Activated naive CD4-positive, alpha-beta T cell (primary cell): ENCODE results near the gene ARSB.

Source experiments
- DNase-seq, 4 experiments: peaks; one replicate each; lab custom pipeline; 2025; lab: John Stamatoyannopoulos, UW

The ARSB gene

DNA sequence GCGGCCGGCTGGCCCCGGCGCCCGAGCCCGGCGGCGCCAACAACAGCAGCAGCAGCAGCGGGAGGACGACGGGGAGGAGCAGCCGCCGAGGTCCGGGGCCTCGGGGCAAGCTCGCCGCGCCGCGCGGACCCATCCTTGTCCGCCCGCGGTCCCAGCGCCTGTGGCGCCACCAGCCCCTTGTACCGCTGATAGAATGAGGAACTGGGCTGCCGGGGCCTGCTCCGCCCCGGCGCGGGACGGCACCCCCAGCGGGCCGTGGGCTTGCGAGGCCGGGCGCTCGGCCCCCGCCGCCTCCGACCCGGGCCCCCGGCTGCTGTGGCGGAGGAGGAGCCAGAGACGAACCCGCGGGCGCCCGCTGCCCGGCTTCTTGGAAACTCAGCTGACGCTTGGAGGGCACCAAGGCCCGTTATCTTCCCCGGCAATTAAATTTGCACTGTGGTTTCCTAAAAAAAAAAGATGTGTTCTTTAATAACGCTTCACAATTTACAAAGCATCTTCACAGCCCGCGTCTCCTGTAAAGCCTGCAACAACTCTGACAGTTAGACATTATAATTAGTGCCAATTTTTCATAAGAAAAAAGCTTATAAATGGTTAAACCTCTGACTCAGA is at the start of gene ARSB:
ARSB (minus strand) TSS at position 195 of the 609 bp plus-strand sequence; CDS start at position 133, 62 bp downstream.
- peak; percentile 13 to 45 (median 18) for DNase-seq

DNA sequence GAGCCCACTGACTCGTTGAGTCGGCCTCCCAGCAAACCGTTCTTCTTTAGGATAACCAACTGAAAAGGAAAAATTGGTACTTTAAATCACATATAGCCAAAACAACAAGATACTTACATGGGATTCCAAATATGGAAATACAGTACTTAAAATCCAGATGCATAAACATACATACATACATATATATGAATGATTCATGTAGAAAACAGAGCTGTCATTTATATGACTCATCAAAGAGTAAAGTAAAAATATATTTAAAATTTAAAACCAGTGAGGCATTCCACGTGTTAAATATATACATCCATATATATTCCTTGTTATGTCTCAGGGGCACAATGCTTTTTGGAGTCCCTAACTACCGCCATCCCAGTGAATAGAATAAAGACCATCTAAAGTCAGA is 47.7 kb upstream of the ARSB start:
- DNase-seq: no peak

- no peak for DNase-seq
Observed at GRCh38 chr5:79032031-79032695, 47.1 kb upstream of the ARSB start.

GRCh38 chr5:79031485-79031867 is 46.4 kb upstream of the ARSB start:
- no peak for DNase-seq

DNA sequence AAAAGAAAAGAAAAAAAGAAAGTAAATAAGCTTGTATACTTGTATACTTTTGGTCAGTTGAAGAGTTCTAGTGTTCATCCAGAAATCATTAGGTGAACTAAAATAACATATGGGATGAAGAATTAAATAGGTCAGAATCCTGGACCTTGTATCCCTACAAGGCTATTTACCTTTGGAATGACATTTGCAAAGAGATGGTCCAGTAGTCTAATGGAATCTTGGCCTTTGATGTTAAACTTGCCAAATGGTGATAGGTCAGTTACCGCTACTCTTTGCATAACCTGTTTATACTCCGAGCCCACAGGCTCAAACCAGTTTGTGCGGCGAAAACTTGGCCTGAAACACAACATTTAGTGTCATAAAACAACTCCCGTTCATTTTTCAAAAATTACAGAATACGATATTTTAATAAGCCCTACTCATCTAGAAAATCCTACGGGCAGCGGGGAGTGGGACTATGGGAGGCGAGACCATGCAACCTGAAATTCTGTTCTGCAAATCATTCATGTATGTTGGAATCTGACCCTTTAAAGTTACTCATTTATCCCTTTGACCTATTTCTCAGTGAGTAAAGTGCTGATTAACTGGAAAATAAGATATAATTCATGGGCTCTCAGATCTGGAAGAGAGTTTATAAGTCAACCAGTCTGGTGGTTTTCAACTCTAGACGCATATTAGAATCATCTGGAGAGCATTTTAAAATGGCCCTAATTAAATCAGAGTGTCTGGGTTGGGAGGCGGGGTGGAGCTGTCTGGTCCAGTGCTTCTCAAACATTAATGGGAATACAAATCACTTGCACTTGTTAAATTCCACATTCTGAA is 45.8 kb upstream of the ARSB start:
- DNase-seq: no peak

GRCh38 chr5:79025054-79025472 is 40.0 kb upstream of the ARSB start:
- DNase-seq: peak in 2 of 4 experiments; percentile 4 to 17

- DNase-seq: no peak
Observed at GRCh38 chr5:79023947-79024346, 38.8 kb upstream of the ARSB start.

DNA sequence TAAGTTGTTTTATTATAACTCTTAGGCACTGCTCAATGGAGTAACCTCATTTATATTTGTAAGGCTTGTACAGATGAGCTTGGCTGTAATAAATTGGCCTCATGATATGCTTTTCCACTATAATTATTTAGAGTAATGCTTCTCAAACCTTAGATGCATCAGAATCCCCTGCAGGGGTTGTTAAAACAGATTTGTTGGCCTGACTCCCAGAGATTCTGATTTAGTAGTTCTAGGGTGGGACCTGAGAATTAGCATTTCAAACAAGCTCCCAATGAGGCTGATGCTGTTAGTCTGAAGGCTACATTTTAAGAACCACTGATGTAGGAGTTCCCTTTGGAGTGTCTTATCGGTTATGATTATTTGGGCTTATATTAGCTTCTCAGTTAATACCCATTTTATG is 38.2 kb upstream of the ARSB start:
- DNase-seq: no peak

GRCh38 chr5:79022771-79023170 is 37.7 kb upstream of the ARSB start:
- DNase-seq: no peak

DNA sequence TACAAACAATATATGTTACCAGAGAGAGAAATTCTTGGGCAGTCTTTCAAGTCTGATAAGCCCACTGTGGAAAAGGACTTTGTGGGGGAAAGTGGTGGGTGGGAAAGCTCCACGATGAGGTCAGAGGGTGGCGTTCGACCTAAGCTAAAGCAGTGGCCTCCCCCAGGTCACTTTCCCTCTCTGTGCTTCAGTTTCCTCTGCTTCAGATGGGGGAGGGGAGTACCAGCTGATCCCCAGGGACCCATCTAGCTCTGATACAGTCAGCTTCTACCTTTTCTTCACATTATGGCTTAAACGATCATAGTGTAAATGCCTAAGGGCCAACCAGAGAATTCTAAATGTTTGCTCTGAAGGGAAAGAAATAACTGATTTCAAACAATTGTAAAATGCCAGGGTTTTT is 36.6 kb upstream of the ARSB start:
- no peak for DNase-seq

DNA sequence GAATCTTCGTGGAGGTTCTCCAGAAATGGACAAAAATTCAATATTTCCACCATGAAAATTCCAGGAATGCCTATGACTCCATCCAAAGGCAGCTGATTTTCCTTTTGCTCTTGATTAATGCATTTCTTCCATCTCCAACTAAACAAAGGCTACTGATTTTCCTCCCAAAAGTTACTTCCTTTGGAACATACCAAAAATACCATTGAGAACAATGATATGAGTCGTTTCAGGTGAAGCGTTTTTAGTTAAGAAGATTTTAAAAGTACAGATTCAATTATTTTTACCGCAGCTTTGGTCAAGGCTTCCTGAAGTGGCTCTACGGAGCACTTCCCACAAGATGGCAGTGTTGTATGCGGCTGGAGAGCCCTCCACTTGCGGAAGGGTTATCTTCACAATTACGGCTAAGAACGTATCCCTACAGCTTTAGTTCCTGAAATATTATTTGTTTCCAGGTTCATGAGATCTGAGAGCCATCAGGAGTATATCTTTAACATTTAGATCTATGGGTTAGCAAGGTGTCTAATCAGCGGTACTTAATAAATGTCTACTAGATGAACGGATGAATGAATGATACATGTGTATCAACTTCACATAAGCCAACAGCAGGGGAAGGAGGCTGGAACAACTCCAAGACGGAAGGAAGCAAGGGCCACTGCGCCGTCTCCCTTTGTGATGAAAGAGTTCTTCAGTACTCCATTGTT is 35.9 kb upstream of the ARSB start:
- DNase-seq: peak in 1 of 4 experiments; percentile 2

GRCh38 chr5:79014631-79015030 is 29.5 kb upstream of the ARSB start:
- DNase-seq: no peak

DNA sequence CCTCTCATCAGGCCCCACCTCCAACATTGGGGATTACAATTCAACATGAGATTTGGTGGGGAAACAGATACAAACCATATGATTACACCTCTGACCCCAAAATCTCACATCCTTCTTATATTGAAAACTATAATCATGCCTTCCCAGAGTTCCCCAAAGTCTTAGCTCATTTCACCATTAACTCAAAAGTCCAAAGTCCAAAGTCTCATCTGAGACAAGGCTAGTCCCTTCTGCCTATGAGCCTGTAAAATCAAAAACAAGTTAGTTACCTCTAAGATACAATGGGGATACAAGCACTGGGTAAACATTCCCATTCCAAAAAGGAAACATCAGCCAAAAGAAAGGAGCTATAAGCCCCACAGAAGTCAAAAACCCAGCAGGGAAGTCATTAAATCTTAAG is 26.8 kb upstream of the ARSB start:
- no peak for DNase-seq

DNA sequence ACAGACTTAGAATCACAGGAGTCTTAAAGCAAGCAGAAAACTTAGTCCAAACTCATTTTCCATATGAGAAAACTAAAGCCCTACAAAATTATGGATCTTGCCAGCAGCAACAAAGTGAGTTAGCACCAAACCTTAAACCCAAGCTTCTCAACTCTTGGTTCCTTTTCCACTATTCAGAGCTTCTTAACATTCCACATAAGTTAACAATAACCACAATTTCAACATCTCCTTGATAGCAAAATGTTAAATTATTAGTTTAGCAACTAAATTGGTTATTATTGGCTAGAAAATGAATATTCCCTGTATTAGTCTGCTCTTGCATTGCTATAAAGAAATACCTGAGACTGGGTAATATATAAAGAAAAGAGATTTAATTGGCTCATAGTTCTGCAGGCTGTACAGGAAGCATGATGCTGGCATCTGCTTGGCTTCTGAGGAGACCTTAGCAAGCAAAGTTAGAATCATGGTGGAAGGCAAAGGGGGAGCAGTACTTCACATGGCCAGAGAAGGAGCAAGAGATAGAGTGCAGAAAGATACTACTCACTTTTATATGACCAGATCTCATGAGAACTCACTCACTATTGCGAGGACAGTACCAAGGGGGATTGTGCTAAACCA is 26.2 kb upstream of the ARSB start:
- no peak for DNase-seq

DNA sequence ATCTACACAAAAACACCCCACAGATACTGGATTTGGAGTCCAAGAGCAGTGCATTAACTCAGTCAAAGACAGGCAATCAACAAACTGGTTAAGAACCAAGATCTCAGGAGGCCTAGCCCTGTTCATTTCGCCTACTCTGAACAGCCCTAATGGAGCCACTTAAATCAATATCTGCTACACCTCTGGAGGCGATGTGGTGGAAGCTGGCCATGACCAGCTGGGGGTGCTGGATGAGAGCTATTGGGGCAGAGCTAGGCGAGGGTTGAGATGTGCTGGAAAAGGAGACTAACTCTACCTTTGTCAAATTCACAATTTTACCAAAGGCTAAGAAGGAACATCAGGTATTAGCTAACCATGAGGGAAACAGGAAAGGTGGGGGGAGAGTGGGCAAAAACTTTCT is 23.3 kb upstream of the ARSB start:
- DNase-seq: no peak

DNA sequence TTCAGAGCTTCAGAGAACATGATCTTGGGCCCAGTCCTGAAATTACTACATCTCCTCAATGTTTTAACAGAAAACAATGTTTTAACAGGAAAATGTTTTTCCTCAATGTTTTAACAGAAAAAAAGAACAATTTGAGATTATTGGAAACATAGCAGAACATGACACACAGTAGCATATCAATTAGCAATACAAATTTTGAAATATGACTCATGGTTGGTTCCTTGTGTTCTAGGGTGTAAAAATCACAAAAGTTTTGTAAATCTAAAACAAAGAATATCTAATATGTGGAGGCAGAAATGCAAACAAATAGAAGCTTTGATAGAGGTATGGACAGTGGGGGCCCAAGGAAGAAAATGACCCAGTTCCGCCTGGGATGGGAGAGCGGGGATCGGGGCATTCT is 22.8 kb upstream of the ARSB start:
- no peak for DNase-seq

GRCh38 chr5:79005936-79006631 is 21.0 kb upstream of the ARSB start:
- DNase-seq: no peak

DNA sequence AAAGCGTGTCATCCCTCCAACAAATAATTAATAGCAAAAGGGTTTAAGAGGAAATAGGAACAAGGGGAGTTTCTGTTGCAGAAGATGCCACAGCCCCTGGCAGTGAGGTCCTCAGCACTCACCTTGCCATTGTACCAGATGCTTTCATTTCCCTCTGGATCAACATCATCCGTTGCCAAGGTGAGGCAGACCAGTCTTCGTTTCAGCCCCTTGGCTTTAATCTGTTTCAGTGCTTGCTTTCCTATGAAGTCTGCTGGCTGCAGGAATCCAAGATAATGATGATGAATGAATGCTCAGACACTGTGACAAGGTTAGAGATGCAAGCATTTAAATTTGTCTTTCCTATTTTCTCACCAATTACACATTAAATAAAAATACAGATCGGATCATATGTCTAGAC is 20.0 kb upstream of the ARSB start:
- DNase-seq: no peak

- no peak for DNase-seq
Observed at GRCh38 chr5:79002374-79002773, 17.3 kb upstream of the ARSB start.

GRCh38 chr5:79001471-79001870 is 16.4 kb upstream of the ARSB start:
- no peak for DNase-seq

- no peak for DNase-seq
Observed at GRCh38 chr5:78997090-78997489, 12.0 kb upstream of the ARSB start.
